K562 (cell line): ENCODE data around the gene CACNA1C. TPM values are rescaled to one million over a fixed set of nuclear protein-coding genes. Genes with fewer than 3 reads are reported as not detected.

ENCODE experiments used
- ATAC-seq: fragments of 200-7000 bp; cut with Tn5 transposase; 3 replicates; pipeline ENCODE4 v1.9.1; 2020; ENCODE audit warnings: moderate library complexity
- BruUV-seq: library from RNA; stranded (reverse); fragments of 400-500 nt; replicated peaks from 2 replicates; lab custom pipeline; 2021; lab: Mats Ljungman, UMichigan
- CTCF ChIA-PET: fragments of 300-600 bp; formaldehyde crosslinking; extraction: SDS; loops from one replicate; lab custom pipeline; 2021; ENCODE audit warnings: low intra/inter-chr PET ratio; lab: Yijun Ruan, JAX
- POLR2A ChIA-PET: fragments of 300-600, 350-650 bp; sonication (Branson Sonifier 250); formaldehyde crosslinking; extraction: SDS; loops from one replicate; lab custom pipeline; 2021; ENCODE audit warnings: antibody characterized with exemption, inconsistent platforms; lab: Yijun Ruan, JAX
- DNase-seq, 4 experiments: peaks; one replicate each; pipeline versions ENCODE4 v3.0.0 to v3.0.0-alpha.2; 2011 to 2018; ENCODE audit warnings: low spot score in 3 of 4, mixed read lengths in 3 of 4; ENCODE audit errors: extremely low read depth in 1 of 4
- FAIRE-seq: peaks from 2 replicates; lab custom pipeline; 2011; peaks lifted over from hg19 to GRCh38; lab: Jason Lieb, UNC
- H2AFZ ChIP-seq: 2 replicates; pipeline ENCODE4 v1.6.0; 2011; ENCODE audit warnings: low read depth, low read length, control low read depth, inconsistent platforms
- H3K27ac ChIP-seq: fragments of 200-600 bp; 3 replicates; pipeline ENCODE4 v1.8.0; 2011; ENCODE audit warnings: low read depth, mild to moderate bottlenecking, control low read depth, inconsistent platforms, low read length, moderate library complexity, mixed read lengths; ENCODE audit errors: extremely low read depth
- H3K27me3 ChIP-seq, 2 experiments: fragments of 300-600 bp in 1 of 2; 2 replicates in 1 of 2; 3 replicates in 1 of 2; pipeline versions ENCODE4 v1.6.0 to v1.8.0; 2011; ENCODE audit warnings: inconsistent platforms in 2 of 2, low read length in 2 of 2, mild to moderate bottlenecking in 1 of 2, mixed read lengths in 1 of 2, moderate library complexity in 1 of 2; ENCODE audit not compliant: control insufficient read depth in 2 of 2, insufficient read depth in 2 of 2
- H3K36me3 ChIP-seq: fragments of 300-600 bp; 3 replicates; pipeline ENCODE4 v1.8.0; 2011; ENCODE audit warnings: mild to moderate bottlenecking, low read length, inconsistent platforms; ENCODE audit not compliant: control insufficient read depth, insufficient read depth
- H3K4me1 ChIP-seq, 2 experiments: fragments of 200-600 bp in 1 of 2; replicated peaks in 1 of 2; 2 replicates in 1 of 2; 3 replicates in 1 of 2; pipeline versions ENCODE4 v1.5.1 to v1.8.0; 2011; ENCODE audit warnings: inconsistent platforms in 2 of 2, low read length in 2 of 2, mild to moderate bottlenecking in 1 of 2, mixed read lengths in 1 of 2, moderate library complexity in 1 of 2; ENCODE audit not compliant: control insufficient read depth in 2 of 2, insufficient read depth in 2 of 2
- H3K4me2 ChIP-seq: 2 replicates; pipeline ENCODE4 v1.6.1; 2011; ENCODE audit warnings: low read length, control low read depth, inconsistent platforms, mixed read lengths; ENCODE audit not compliant: insufficient read depth
- H3K4me3 ChIP-seq: fragments of 200-600 bp; sonication (generic), shearing (Covaris generic); 2 replicates; pipeline ENCODE4 v1.5.1; 2016; ENCODE audit warnings: control low read depth, inconsistent platforms
- H3K79me2 ChIP-seq: fragments of 200-600 bp; 3 replicates; pipeline ENCODE4 v1.8.0; 2011; ENCODE audit warnings: low read length, inconsistent platforms; ENCODE audit not compliant: control insufficient read depth, insufficient read depth
- H3K9ac ChIP-seq, 2 experiments: 2 replicates each; pipeline versions ENCODE4 v1.6.0 to v1.6.1; 2011; ENCODE audit warnings: low read depth in 2 of 2, low read length in 2 of 2, control low read depth in 1 of 2, inconsistent platforms in 1 of 2, mild to moderate bottlenecking in 1 of 2, mixed read lengths in 1 of 2; ENCODE audit not compliant: insufficient read depth in 1 of 2
- H3K9me1 ChIP-seq: one replicate; pipeline ENCODE4 v1.6.0; 2011; ENCODE audit warnings: inconsistent platforms, mild to moderate bottlenecking, low read length, moderate library complexity; ENCODE audit not compliant: control insufficient read depth, insufficient read depth
- H3K9me3 ChIP-seq: replicated peaks from 2 replicates; pipeline ENCODE4 v1.5.1; 2011; ENCODE audit warnings: low read depth, low read length, inconsistent platforms; ENCODE audit not compliant: control insufficient read depth, insufficient read depth
- H4K20me1 ChIP-seq: replicated peaks from 2 replicates; pipeline ENCODE4 v1.6.1; 2011; ENCODE audit warnings: low read length, inconsistent platforms, mixed read lengths; ENCODE audit not compliant: control insufficient read depth, insufficient read depth
- BRCA1 ChIP-seq, 2 experiments: fragments of 450-650 bp in 1 of 2; sonication (generic) in 1 of 2; formaldehyde crosslinking in 1 of 2; IDR thresholded peaks; 2 replicates each; pipeline versions ENCODE4 v1.5.0 to v1.6.1; 2017 to 2020; ENCODE audit warnings: mild to moderate bottlenecking in 1 of 2, missing genetic modification reagents in 1 of 2
- CBFA2T3 ChIP-seq: fragments of 450-650 bp; IDR thresholded peaks from 2 replicates; pipeline ENCODE4 v1.6.1; 2017
- CHD2 ChIP-seq: IDR thresholded peaks from 2 replicates; pipeline ENCODE4 v1.6.1; 2011; ENCODE audit warnings: low read depth, low read length
- CREBBP ChIP-seq: IDR thresholded peaks from one replicate; pipeline ENCODE4 v1.6.1; 2012; ENCODE audit warnings: low read depth, mild to moderate bottlenecking, control low read depth, inconsistent platforms, low read length
- RBM15 ChIP-seq: fragments of 200-400 bp; formaldehyde crosslinking; IDR thresholded peaks from 2 replicates; pipeline ENCODE4 v1.6.1; 2018; ENCODE audit warnings: mild to moderate bottlenecking, low read length, moderate library complexity; ENCODE audit not compliant: insufficient read depth
- RHOXF2B ChIP-seq: fragments of 250-450 bp; sonication (Bioruptor Pico); conservative IDR thresholded peaks from 2 replicates; pipeline ENCODE4 v1.5.1; 2021
- WGBS: fragments of 100-300 bp; shearing (Covaris generic); methylation state at CpG from one replicate; pipeline ENCODE4 v1.1.6; 2016; ENCODE audit warnings: low coverage, mixed read lengths; ENCODE audit not compliant: insufficient coverage; ENCODE audit errors: missing lambda C conversion rate; 5-methylcytosine and 5-hydroxymethylcytosine counted together
- in situ Hi-C: fragments of 300-500 bp; cut with MboI; formaldehyde crosslinking; loops from 4 replicates; pipeline ENCODE4 v1.15.0; 2018; ENCODE audit warnings: inconsistent platforms, mixed read lengths
- intact Hi-C: fragments of 100-400 bp; cut with micrococcal nuclease; formaldehyde crosslinking; loops from 2 replicates; pipeline ENCODE4 v1.14.2; 2022
- polyA plus RNA-seq, 8 experiments: library from polyadenylated mRNA; depleted of rRNA in 4 of 8; stranded (reverse) in 5 of 8; unstranded in 3 of 8; fragments of >200 nt; fragmentation: Nextera tagmentation in 2 of 8; fragmentation: Illumina TruSeq in 1 of 8; extraction: Ambion mirVana in 2 of 8; extraction: Trizol in 1 of 8; gene quantifications; 2 replicates each; pipeline versions ENCODE4 v1.2.1 to v1.2.3, GENCODE V29; 2011 to 2014; ENCODE audit warnings: inconsistent platforms in 1 of 8, missing spikeins in 1 of 8
- total RNA-seq, 7 experiments: library from RNA; depleted of rRNA in 6 of 7; stranded (reverse); fragments of >200 nt in 6 of 7; fragmentation: Illumina TruSeq in 2 of 7; extraction: Trizol in 2 of 7; gene quantifications; 2 replicates each; pipeline versions ENCODE4 v1.2.1 to v1.2.3, GENCODE V29; 2011 to 2021; ENCODE audit warnings: low replicate concordance in 1 of 7
- TF ChIP-seq, protein P1 (sequence below): fragments of 250-450 bp; sonication (Bioruptor Pico); IDR thresholded peaks from 2 replicates; pipeline ENCODE4 v1.4.0; 2020; ENCODE audit warnings: mild to moderate bottlenecking, moderate library complexity
- TF ChIP-seq, protein P2 (sequence below), 2 experiments: IDR thresholded peaks; 2 replicates each; pipeline ENCODE4 v1.6.1; 2012; ENCODE audit warnings: improper control_type of control experiment in 2 of 2, low read depth in 2 of 2, low read length in 2 of 2, borderline replicate concordance in 1 of 2
- TF ChIP-seq, protein P3 (sequence below): IDR thresholded peaks from 2 replicates; pipeline ENCODE4 v1.6.1; 2011; ENCODE audit not compliant: insufficient read length; ENCODE audit errors: extremely low read depth
- TF ChIP-seq, protein P4 (sequence below): sonication (generic); formaldehyde crosslinking; IDR thresholded peaks from 2 replicates; pipeline ENCODE4 v1.8.0; 2023; ENCODE audit warnings: missing genetic modification reagents, mild to moderate bottlenecking, borderline replicate concordance

CACNA1C gene
- total and polyA plus RNA-seq, 9 of the 15 experiments (the other 6 are each of a cell fraction or from before 2014, with no cell fraction given), result not detected

DNA sequence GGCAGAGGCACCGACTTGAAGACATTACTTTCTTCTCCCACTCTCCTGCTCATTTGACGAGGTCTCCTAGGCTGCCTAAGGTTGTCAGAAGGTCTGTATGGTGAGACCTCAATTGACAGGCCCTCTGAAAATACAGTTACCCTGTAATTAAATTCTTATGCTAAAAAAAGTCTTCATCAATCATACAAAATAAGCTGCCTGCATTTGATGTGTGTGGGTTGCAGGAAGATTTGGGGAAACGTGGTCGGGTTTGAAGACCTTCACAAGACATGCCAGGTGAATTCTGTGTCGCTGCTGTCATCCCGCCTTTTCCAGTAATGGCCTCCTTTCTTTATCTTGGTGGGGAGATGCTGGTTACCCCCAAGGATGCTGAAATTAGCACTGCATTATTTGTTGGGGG is 299.4 kb downstream of the CACNA1C start:
- ATAC-seq (no peak), FAIRE-seq (no peak), DNase-seq (no peak)
- 0% methylated on average over 6 of the region's 6 CpGs for WGBS
- no peaks in the 10 kb centered on the region for H3K9me1 ChIP-seq
- no peaks in the 10 kb centered on the region for H4K20me1 ChIP-seq
- no peak overlapping the region for H2AFZ ChIP-seq
- no peak overlapping the region for H3K4me2 ChIP-seq
- ChIA-PET CTCF (no interaction called here), POLR2A (no interaction called here)
- no peak overlapping the region for H3K27ac ChIP-seq
- intact Hi-C loops (no loop called here), in situ Hi-C loops (no loop called here)
- H3K79me2 ChIP-seq, result no peaks in the 10 kb centered on the region
- peaks cover 0 to 28% of the 10 kb centered on the region in 2 experiments; a peak in 3 of 5 replicates for H3K27me3 ChIP-seq
- no peaks in the 10 kb centered on the region for H3K9me3 ChIP-seq
- BruUV-seq, result no TSS peak
- no peak overlapping the region for H3K4me3 ChIP-seq
- H3K4me1 ChIP-seq, result no peaks in the 10 kb centered on the region
- no peak overlapping the region for H3K9ac ChIP-seq
- H3K36me3 ChIP-seq, result no peaks in the 10 kb centered on the region
- TF ChIP-seq CBFA2T3 (no peak), RBM15 (no peak), BRCA1 (IDR thresholded peaks at IDR 0.05) (no peak), BRCA1 (CRISPR knock-in tag; IDR thresholded peaks at IDR 0.05) (no peak), CREBBP (no peak), RHOXF2B (CRISPR knock-in tag) (no peak), CHD2 (no peak)
- TF ChIP-seq, protein P1, sequence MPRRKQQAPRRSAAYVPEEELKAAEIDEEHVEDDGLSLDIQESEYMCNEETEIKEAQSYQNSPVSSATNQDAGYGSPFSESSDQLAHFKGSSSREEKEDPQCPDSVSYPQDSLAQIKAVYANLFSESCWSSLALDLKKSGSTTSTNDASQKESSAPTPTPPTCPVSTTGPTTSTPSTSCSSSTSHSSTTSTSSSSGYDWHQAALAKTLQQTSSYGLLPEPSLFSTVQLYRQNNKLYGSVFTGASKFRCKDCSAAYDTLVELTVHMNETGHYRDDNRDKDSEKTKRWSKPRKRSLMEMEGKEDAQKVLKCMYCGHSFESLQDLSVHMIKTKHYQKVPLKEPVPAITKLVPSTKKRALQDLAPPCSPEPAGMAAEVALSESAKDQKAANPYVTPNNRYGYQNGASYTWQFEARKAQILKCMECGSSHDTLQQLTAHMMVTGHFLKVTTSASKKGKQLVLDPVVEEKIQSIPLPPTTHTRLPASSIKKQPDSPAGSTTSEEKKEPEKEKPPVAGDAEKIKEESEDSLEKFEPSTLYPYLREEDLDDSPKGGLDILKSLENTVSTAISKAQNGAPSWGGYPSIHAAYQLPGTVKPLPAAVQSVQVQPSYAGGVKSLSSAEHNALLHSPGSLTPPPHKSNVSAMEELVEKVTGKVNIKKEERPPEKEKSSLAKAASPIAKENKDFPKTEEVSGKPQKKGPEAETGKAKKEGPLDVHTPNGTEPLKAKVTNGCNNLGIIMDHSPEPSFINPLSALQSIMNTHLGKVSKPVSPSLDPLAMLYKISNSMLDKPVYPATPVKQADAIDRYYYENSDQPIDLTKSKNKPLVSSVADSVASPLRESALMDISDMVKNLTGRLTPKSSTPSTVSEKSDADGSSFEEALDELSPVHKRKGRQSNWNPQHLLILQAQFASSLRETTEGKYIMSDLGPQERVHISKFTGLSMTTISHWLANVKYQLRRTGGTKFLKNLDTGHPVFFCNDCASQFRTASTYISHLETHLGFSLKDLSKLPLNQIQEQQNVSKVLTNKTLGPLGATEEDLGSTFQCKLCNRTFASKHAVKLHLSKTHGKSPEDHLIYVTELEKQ (CRISPR knock-in tag), result no peak
- TF ChIP-seq, protein P2, sequence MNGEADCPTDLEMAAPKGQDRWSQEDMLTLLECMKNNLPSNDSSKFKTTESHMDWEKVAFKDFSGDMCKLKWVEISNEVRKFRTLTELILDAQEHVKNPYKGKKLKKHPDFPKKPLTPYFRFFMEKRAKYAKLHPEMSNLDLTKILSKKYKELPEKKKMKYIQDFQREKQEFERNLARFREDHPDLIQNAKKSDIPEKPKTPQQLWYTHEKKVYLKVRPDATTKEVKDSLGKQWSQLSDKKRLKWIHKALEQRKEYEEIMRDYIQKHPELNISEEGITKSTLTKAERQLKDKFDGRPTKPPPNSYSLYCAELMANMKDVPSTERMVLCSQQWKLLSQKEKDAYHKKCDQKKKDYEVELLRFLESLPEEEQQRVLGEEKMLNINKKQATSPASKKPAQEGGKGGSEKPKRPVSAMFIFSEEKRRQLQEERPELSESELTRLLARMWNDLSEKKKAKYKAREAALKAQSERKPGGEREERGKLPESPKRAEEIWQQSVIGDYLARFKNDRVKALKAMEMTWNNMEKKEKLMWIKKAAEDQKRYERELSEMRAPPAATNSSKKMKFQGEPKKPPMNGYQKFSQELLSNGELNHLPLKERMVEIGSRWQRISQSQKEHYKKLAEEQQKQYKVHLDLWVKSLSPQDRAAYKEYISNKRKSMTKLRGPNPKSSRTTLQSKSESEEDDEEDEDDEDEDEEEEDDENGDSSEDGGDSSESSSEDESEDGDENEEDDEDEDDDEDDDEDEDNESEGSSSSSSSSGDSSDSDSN (IDR thresholded peaks at IDR 0.05; ENCODE audit: borderline replicate concordance in 1 of 2, low read depth in 2 of 2, low read length in 2 of 2), result no peak
- TF ChIP-seq, protein P3, sequence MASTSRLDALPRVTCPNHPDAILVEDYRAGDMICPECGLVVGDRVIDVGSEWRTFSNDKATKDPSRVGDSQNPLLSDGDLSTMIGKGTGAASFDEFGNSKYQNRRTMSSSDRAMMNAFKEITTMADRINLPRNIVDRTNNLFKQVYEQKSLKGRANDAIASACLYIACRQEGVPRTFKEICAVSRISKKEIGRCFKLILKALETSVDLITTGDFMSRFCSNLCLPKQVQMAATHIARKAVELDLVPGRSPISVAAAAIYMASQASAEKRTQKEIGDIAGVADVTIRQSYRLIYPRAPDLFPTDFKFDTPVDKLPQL, result no peak
- TF ChIP-seq, protein P4, sequence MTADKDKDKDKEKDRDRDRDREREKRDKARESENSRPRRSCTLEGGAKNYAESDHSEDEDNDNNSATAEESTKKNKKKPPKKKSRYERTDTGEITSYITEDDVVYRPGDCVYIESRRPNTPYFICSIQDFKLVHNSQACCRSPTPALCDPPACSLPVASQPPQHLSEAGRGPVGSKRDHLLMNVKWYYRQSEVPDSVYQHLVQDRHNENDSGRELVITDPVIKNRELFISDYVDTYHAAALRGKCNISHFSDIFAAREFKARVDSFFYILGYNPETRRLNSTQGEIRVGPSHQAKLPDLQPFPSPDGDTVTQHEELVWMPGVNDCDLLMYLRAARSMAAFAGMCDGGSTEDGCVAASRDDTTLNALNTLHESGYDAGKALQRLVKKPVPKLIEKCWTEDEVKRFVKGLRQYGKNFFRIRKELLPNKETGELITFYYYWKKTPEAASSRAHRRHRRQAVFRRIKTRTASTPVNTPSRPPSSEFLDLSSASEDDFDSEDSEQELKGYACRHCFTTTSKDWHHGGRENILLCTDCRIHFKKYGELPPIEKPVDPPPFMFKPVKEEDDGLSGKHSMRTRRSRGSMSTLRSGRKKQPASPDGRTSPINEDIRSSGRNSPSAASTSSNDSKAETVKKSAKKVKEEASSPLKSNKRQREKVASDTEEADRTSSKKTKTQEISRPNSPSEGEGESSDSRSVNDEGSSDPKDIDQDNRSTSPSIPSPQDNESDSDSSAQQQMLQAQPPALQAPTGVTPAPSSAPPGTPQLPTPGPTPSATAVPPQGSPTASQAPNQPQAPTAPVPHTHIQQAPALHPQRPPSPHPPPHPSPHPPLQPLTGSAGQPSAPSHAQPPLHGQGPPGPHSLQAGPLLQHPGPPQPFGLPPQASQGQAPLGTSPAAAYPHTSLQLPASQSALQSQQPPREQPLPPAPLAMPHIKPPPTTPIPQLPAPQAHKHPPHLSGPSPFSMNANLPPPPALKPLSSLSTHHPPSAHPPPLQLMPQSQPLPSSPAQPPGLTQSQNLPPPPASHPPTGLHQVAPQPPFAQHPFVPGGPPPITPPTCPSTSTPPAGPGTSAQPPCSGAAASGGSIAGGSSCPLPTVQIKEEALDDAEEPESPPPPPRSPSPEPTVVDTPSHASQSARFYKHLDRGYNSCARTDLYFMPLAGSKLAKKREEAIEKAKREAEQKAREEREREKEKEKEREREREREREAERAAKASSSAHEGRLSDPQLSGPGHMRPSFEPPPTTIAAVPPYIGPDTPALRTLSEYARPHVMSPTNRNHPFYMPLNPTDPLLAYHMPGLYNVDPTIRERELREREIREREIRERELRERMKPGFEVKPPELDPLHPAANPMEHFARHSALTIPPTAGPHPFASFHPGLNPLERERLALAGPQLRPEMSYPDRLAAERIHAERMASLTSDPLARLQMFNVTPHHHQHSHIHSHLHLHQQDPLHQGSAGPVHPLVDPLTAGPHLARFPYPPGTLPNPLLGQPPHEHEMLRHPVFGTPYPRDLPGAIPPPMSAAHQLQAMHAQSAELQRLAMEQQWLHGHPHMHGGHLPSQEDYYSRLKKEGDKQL (CRISPR knock-in tag), result no peak
